Middle frontal gyrus (tissue), 1 donor: ENCODE results near the gene HRH1.
"Not testable (repeated sequence)": the region's sequence is repeated elsewhere in the genome, so short reads cannot be mapped to it uniquely, and the experiment has no call there.

Experiments
- DNase-seq: peaks from one replicate; pipeline ENCODE4 v3.0.0-alpha.2; 2015; ENCODE audit warnings: low spot score; ENCODE audit errors: extremely low spot score

HRH1 gene

DNA sequence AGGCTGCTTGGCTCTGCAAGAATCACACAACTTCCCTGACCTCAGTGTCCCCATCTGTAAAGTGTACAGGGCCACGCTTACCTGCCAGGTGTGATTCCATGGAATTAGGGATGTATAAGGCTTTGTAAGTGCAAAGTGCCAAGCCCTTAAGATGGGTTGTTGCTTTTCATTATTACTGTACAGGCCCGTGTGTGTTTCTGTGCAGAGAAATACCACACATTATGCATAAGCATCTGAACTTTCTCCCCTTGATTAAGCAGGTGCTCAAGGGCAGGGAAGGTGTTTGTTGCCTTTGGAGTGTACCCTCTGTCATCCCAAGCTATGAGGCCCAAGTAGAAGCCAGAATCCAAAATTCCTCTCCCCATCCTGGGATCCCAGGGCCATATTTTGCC is 13.6 kb upstream of the HRH1 start:
- no peak for DNase-seq

DNA sequence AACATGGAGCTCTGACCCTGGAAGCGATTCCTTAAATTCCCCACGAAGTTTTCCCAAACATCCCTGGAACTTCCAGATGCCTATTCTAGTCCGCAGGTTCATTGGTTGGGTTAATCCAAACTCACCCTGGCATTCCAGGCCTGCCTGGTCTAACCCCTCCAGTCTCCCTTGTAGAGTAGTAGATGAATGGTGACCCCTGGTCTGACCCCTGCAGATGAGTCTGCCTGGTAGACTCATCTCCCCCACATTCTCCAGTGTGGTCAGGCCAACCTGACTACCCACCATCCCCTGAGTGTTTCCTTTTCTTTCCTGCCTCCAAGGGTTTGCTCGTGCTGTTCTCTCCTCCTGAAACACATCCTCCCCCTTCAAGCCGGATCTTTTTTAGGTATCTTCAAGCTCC is 10.8 kb upstream of the HRH1 start:
- no peak for DNase-seq

DNA sequence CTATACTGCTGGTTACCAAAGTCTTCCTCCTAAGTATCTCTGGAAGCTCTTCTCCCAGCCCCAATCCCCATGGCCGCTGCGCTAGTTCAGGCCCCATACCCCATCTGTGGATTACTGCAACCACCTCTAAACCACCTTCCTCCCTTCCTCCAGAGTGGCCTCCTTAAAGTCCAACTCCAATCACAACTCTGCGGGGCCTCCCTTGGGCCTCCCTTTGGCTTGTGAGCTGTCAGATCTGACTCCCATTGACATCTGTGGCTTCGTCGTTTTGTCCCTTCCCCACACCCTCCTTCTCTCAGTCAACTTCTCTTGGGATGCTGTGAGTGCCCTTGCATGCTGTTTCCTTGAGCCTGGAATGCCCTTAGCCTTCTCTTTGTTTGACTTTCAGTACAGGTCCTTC is 9.3 kb upstream of the HRH1 start:
- DNase-seq = no peak

DNA sequence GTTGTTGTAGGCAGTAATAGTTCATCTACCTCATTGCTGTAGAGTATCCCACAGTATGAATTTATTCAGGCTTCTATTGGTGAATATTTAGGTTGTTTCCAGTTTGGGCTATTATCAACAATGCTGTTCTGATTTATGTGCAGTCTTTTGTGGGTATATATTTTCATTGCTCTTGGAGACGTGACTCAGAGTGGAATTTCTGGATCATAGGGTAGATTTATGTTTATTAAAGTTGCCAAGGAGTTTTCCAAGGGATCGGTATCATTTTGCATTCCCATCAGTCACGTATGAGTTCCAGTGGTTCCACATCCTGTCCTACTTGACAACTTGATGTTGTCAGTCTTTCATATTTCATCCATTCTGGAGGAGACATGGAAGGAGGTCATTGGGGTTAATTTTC is 8.4 kb upstream of the HRH1 start:
- DNase-seq = no peak

DNA sequence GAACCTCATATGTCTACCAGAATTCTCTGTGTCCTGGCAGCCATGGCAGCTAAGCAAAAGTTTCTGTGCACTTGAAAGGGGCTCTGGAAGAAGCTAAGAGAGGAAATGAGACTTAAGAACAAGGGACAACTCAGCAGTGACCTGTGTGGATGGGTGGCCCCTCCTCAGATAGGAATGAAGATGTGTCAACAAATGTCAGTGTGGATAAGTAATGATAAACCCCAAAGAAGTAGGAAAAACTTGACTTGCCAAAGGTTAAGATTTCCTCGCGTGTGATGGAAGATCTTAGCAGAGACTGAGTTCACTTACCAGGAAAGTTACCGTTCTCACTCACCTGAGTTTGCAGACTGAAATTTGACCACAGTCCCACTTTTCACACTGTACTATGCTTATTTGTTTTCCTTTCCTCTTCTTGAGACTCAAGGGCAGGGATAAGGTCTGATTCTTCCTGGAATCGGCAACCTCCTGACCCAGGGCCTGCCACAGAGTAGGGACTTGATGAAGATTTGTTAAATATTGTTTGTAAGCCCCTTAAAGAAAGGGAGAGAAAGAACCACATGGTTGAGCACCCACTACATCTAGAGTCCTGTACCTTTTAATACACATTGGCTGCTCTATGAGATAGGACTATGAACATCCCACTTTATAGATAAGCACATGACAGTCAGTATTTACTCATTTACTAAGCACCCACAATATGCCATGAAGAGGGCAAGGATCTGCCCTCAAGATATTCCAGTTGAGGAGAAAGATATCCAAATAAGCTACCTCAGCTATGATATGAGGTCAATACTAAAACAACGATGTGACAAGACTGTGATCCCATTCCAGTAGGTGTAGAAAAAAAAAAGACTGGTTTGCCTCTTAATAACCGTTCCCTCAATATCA is 7.3 kb upstream of the HRH1 start:
- DNase-seq = no peak

DNA sequence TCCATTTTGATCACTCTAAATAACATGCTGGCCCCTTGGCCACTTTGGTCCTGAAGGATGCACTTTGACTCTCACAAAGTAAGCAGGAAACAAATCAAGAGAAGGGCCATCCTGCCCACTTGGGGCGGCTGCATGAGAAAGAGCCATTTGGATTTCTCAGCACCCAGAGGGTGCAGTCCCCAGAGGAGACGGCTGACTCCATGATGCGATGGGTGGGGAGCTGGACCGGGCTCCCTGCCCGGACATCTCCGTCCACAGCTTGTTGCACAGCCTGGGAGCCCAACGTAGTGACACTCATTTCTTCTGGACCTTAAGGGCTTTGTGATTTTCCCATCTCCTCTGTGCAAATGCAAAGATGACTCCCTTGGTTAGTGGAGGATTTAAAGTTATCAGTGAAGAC is 4.0 kb upstream of the HRH1 start:
- DNase-seq = no peak

DNA sequence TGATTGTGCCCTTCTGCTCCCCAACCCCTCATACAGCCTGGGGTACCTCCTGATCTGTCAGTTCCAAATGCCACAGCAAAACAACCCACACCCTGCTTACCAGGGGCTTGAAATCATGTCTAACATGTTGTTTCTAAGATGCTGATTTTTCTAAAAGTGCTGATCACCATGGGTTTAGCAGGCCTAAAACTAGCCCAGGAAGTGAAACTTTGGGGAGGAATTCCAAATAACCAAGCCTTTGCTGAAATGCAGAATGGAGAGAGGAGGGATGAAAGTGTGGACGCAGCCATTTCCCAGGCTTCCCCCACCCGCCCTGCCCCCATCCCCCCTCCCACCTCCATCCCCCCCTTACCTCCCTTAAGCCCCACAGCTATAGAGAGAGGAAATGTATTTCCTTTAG is 2.0 kb upstream of the HRH1 start:
- no peak for DNase-seq

DNA sequence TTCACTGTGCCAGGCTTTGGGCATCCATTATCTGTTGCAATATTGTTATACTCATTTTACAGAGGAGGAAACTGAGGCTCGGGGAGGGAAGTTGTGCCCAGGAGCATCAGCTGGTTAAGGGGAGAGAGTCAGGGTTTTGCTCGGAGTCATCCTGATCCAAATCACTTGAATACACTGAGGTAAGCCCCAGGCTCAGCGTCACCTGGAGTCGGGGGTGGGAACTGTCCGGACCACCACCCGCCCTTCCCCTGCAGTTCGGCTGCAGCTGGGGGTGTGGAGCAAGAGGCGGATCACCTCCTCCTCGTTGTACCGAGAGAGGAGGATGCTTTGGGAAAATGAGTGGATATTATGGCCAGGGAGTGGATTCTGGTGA is 646 bp downstream of the HRH1 start:
- no peak for DNase-seq

DNA sequence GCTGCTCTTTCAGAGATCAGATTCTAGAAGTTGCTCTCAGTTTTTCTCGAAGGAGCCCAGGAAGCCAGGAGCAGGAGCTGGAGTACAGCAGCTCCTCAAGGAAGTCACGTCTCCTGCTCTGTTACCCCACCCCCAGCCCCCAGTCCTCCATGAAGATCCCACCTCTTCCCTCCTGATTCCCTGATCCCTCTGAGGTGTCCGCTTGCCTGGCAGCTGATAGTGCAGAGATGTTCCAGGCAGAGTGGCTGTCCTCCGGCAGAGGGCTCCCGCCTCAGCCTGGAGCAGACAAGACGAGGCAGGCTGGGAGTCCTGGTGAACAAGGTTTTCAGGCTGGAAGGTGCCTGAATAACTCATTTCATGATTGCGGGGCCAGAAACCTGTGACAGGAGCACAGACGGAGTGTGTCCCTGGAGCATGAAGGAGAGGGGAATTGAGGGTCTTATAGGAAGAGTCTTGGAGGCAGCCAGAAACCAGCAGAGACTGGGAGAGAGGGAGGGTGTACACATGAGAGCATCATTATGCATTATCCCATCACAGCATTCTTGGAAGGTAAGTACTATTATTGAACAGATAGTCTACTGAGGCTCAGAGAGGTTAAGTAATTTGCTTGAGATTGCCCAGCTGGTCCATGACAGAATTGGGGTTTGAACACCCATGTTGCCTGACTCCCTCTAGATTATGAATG is 1.2 kb downstream of the HRH1 start:
- peak; percentile 47 for DNase-seq

DNA sequence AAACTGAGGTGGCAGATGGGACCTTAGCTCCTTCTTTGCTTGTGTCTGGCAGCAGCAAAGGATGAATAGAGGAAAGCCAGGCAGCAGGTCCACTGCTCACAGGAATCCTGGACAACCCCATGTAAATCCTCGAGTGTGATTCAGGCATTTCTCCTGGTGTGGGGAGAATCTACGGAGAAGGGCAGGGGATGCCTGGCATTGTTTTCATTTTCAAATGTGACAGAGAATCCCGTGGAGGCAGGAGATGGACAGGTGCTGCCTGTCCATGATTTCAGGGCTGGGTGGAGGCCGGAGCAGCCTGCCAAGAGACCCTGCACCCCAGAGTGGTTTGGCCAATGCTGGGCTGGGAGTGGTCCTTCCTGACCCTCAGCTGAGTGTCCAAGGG is 1.7 kb downstream of the HRH1 start:
- no peak for DNase-seq

DNA sequence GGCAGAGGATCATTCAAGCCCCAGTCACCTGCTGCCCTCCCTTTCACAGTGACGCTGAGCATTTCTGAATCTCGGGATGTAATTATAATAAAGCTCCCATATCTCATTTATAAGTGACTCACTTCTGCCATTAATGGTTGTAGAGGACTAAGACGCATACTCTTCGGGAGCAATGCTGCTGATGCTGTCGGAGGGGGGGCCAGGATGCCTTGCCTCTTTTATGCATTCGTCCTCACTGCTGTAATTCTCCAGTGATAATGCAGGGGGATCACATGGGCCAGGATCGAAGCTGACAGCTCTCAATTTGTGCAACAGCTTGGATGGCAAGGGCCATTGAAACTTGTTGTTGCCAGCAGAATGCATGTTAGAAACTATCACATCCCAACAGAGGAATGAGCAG is 3.1 kb downstream of the HRH1 start:
- DNase-seq = no peak

DNA sequence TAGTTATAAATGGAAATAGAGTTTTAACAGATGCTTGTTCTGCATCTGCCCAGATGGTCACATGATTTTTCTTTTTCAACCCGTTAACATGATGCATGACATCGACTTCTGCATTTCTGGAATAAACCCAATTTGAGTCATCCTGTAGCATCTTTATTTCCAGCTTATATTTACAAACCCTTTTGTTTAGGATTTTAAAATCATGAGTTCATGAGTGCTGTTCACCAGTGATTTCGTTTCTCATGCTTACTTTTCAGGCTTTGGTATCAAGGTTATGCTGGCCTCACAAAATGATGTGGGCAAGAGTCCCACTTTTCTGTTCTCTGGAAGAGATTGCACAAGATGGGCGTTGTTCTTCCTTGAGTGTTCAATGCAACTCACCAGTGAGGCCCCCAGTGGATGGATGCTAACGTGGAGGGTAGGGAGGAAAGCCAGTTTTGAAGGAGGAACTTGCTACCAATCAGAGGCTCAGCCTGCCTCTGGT is 5.2 kb downstream of the HRH1 start:
- no peak for DNase-seq

DNA sequence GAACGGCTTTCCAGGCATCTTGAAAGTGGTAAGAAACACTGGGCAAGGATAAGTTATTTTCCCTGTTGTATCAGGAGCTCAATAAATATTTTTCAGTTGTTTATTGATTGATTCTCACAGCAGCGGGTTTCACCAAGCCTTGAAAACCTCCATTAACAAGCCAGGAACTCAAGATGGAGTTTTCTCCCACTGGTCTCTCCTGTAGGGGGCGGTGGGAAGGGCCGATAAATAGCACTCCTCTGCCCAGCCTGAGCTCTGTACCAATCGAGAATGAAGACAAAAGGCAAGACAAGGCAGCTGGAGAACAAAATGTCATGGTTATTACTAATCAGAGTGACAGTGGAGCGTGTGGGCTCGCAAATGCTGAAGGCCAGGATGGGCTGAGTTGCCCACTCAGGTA is 7.4 kb downstream of the HRH1 start:
- DNase-seq = no peak

DNA sequence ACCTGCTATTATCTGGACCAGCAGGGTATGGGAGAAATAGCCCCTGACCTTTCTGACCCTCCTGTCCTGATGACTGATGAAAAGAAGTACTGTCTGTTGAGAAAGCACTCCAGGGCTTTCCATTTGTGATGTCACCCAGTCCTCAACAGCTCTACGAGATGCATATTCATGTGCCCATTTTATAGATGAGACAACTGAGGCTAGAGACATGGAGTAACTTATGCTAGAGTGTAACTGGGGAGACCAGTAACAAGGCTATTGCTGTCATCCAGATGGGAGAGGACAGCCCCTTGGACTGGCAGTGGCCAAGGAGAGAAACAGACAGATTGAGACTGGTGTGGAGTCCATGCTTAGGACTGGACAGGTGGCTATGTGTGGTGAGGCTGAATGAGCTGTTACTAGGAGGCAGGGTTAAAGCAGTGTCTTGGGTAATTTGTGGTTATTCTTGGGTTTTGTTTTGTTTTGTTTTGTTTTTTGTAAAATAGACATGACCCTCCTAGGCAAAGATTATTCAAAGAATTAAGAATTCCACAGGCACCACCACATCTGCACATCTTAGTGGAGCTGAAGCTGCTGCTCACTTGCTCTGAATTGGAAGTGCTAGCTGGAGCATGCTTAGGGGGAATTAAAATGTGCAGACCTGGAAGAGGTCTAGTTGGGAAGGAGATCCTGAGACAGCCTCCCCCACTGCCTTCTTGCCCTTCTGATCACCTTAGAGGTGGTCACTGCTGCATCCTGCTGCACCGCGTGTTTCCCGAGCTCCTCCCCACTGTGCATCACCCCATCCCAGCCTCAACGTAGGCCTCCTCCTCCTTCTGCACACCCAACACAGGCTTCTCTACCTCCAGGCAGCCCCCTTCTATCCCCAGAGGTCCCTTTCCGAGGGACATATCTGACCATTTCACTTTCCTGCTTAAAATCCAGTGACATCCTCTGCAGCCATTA is 8.4 kb downstream of the HRH1 start:
- DNase-seq = no peak

DNA sequence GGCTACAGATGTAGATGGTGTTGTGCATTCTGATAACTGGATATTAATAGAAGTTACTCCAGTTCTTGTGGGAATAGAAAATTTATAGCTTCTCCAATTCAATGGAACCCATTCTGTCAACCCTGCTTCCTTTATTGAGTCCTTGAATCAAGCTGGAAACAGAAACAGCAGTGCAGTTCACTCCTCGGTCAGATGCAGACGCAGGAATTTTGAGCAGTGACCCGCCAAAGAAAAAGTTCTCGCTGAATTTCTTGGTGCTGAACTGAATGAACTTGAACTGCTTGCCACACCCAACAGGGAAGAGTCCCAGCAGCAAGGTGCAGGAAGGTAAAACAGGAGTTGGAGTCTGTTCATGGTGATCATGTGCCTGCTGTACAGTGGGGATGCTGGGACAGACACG is 10.3 kb downstream of the HRH1 start:
- no peak for DNase-seq

DNA sequence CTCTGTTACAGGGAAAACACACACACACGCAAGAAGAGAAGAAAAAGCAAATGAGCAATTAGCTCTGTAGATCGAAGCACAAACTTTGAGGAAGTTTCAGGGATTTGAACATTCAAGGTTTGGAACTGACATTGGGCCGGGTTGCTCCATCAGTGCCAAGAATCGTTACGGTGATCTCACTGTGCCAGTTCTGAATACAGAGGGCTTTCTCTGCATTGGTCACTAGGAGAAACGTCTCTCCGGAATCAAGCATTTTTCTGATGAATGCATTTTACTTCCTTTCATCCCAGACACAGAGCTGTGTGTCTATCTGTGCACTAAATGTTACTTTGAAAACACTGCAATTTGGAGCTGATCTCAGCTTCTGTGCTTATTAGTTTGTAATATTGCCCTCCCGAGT is 11.2 kb downstream of the HRH1 start:
- no peak for DNase-seq

DNA sequence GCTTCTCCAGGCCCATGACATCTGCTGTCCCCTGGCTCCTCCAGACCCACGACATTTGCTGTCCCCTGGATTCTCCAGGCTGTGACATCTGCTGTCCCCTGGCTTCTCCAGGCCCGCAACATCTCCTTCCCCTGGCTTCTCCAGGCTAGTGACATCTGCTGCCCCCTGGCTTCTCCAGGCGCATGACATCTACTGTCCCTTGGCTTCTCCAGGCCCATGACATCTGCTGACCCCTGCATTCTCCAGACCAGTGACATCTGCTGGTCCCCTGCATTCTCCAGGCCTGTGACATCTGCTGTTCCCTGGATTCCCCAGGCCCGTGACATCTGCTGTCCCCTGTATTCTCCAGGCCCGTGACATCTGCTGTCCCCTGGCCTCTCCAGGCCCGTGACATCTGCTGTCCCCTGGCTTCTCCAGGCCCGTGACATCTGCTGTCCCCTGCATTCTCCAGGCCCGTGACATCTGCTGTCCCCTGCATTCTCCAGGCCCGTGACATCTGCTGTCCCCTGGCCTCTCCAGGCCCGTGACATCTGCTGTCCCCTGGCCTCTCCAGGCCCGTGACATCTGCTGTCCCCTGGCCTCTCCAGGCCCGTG is 12.6 kb downstream of the HRH1 start:
- not testable (repeated sequence) for DNase-seq

DNA sequence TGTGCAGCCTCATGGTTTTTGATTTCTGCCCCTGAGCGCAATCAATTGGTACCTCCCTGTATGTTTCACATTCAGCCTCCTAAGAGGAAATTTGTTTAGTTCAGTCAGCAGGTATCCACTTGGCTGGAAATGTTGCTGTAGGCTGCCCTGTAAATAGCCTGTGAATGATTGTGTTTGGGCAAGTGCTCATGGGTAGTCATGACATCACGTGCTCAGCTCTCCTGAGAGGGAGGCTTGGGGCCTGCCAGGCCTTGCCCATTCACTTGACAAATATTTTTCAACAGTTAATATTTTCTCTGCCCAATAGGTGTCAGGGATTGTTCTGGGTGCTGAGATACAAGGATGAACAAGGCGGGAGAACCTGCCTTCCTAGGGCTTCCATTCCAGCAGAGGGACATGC is 13.3 kb downstream of the HRH1 start:
- DNase-seq = no peak

DNA sequence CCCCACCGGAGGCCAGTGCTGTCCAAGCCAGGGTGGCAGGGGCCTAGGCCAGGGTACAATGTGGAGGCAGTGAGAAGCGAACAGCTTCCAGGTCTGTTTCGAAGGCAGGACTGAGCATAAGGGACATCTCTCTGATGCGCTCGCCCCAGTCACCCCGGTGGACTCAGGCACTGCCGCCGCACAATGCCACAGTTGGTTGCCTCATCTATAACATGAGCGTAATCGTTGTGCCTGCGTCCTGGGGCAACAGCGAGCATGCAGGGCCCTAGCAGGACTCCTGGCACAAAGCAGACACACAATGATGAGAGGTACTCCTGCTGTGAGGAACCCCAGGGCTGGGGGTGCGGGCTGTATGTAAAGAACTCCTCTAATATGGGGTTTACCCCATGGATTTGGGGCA is 14.1 kb downstream of the HRH1 start:
- no peak for DNase-seq

DNA sequence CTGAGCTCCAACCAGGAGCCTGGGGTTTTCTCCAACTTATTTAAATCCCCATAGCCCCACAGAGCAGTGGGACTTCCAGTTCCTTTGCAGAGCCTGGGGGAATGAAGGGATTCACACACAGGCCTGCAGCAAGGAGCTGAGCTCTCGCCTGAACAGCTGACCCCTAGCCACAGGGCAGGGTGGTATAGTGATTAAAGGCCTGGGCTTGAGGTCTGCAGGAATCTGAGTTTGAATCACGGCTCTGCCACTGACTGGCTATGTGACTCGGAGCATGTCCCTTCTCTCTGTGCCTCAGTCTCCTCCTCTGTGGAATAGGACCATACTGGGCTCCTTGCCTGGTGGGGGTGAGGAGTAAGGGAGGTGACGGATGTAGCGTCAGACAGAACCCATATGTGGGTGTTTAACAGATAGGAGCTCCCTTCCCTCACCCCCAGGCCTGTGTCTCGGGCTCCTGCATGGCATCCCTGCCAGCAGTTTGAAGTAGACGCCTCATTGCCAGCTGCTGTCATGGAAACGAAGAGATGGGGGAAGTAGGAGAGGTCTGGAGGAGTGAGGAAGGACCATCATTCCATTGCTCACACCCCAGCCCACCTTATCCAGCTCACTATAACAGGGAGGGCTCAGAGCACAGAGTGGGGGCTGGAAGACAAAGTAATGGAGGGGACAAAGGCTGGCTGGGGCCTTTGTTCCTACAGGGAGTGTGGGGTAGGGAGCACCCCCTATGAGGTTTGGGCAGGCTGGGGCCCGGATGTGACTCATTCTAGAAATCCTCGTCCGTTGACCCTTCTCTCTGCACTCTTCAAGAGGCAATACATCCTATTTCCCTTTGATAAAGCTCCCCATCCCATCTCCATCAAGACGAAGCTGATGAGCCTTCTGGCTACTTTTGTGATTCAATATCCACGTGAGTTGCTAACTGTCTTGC is 14.8 kb downstream of the HRH1 start:
- DNase-seq = no peak
